H9 (cell line): ENCODE results near the gene PFDN1. TPM values are rescaled to one million over a fixed set of nuclear protein-coding genes. Genes with fewer than 3 reads are reported as not detected.

ENCODE experiments used
- DNase-seq: peaks from one replicate; pipeline ENCODE4 v3.0.0-alpha.2; 2017
- H2AFZ ChIP-seq: one replicate; pipeline ENCODE4 v1.6.1; 2013; ENCODE audit warnings: mild to moderate bottlenecking, low read length, control low read depth, moderate library complexity
- H2AK5ac ChIP-seq: 2 replicates; pipeline ENCODE4 v1.6.1; 2013; ENCODE audit warnings: low read length, control low read depth, mixed read lengths; ENCODE audit not compliant: insufficient read length
- H2BK120ac ChIP-seq: one replicate; pipeline ENCODE4 v1.6.1; 2013; ENCODE audit warnings: low read depth, mild to moderate bottlenecking, low read length, control low read depth, inconsistent platforms; ENCODE audit not compliant: poor library complexity, severe bottlenecking
- H2BK12ac ChIP-seq: 2 replicates; pipeline ENCODE4 v1.6.1; 2013; ENCODE audit warnings: low read length, control low read depth, mixed read lengths, low read depth; ENCODE audit not compliant: insufficient read length
- H2BK15ac ChIP-seq: 2 replicates; pipeline ENCODE4 v1.6.1; 2013; ENCODE audit warnings: low read depth, low read length, control low read depth
- H2BK20ac ChIP-seq: one replicate; pipeline ENCODE4 v1.6.1; 2013; ENCODE audit warnings: low read depth, mild to moderate bottlenecking, low read length, control low read depth, inconsistent platforms; ENCODE audit not compliant: poor library complexity, severe bottlenecking
- H2BK5ac ChIP-seq: 2 replicates; pipeline ENCODE4 v1.6.1; 2013; ENCODE audit warnings: low read length, control low read depth, mixed read lengths; ENCODE audit not compliant: insufficient read length
- H3K14ac ChIP-seq: 2 replicates; pipeline ENCODE4 v1.6.1; 2013; ENCODE audit warnings: low read length, control low read depth; ENCODE audit not compliant: insufficient read depth
- H3K18ac ChIP-seq: 2 replicates; pipeline ENCODE4 v1.6.1; 2013; ENCODE audit warnings: low read depth, mild to moderate bottlenecking, mixed read lengths, low read length, control low read depth; ENCODE audit not compliant: insufficient read length
- H3K23ac ChIP-seq: 2 replicates; pipeline ENCODE4 v1.6.1; 2013; ENCODE audit warnings: low read length, control low read depth, mixed read lengths, low read depth; ENCODE audit not compliant: insufficient read length
- H3K23me2 ChIP-seq: 2 replicates; pipeline ENCODE4 v1.6.1; 2013; ENCODE audit warnings: low read depth, mild to moderate bottlenecking, mixed read lengths, low read length, control low read depth; ENCODE audit not compliant: insufficient read length, poor library complexity, severe bottlenecking
- H3K27ac ChIP-seq: 2 replicates; pipeline ENCODE4 v1.5.1; 2013; ENCODE audit warnings: low read length, control low read depth, mixed read lengths, low read depth; ENCODE audit not compliant: insufficient read length
- H3K27me3 ChIP-seq: 2 replicates; pipeline ENCODE4 v1.6.1; 2013; ENCODE audit warnings: low read length, control low read depth, inconsistent platforms; ENCODE audit not compliant: insufficient read depth
- H3K4ac ChIP-seq: 2 replicates; pipeline ENCODE4 v1.6.1; 2013; ENCODE audit warnings: low read depth, mild to moderate bottlenecking, control low read depth, inconsistent platforms, low read length, moderate library complexity
- H3K4me1 ChIP-seq: 2 replicates; pipeline ENCODE4 v1.6.1; 2013; ENCODE audit warnings: low read length, control low read depth, inconsistent platforms; ENCODE audit not compliant: insufficient read depth
- H3K4me2 ChIP-seq: 2 replicates; pipeline ENCODE4 v1.6.1; 2013; ENCODE audit warnings: low read length, control low read depth, mixed read lengths; ENCODE audit not compliant: insufficient read length, insufficient read depth
- H3K56ac ChIP-seq: 2 replicates; pipeline ENCODE4 v1.6.1; 2013; ENCODE audit warnings: low read depth, mild to moderate bottlenecking, mixed read lengths, low read length, control low read depth; ENCODE audit not compliant: insufficient read length
- H3K79me1 ChIP-seq: 2 replicates; pipeline ENCODE4 v1.6.1; 2013; ENCODE audit warnings: low read depth, mild to moderate bottlenecking, moderate library complexity, low read length, control low read depth, inconsistent platforms; ENCODE audit not compliant: insufficient read depth, poor library complexity, severe bottlenecking
- H3K79me2 ChIP-seq: 2 replicates; pipeline ENCODE4 v1.6.1; 2013; ENCODE audit warnings: low read length, control low read depth, inconsistent platforms; ENCODE audit not compliant: insufficient read depth
- H3K9ac ChIP-seq: 2 replicates; pipeline ENCODE4 v1.6.1; 2013; ENCODE audit warnings: low read length, control low read depth, mixed read lengths; ENCODE audit not compliant: insufficient read length; ENCODE audit errors: extremely low read depth
- H3K9me3 ChIP-seq: one replicate; pipeline ENCODE4 v1.6.1; 2013; ENCODE audit warnings: low read depth, low read length, inconsistent platforms; ENCODE audit not compliant: control insufficient read depth
- H3T11ph ChIP-seq: one replicate; pipeline ENCODE4 v1.6.1; 2013; ENCODE audit warnings: mild to moderate bottlenecking, low read length, control low read depth, inconsistent platforms
- H4K20me1 ChIP-seq: one replicate; pipeline ENCODE4 v1.6.1; 2013; ENCODE audit not compliant: control insufficient read depth, insufficient read length, insufficient read depth
- H4K5ac ChIP-seq: 2 replicates; pipeline ENCODE4 v1.6.1; 2013; ENCODE audit warnings: low read depth, mild to moderate bottlenecking, mixed read lengths, low read length, control low read depth; ENCODE audit not compliant: insufficient read length
- H4K8ac ChIP-seq: replicated peaks from 2 replicates; pipeline ENCODE4 v1.6.1; 2013; ENCODE audit warnings: low read length, control low read depth, mixed read lengths, low read depth; ENCODE audit not compliant: insufficient read length
- H4K91ac ChIP-seq: 2 replicates; pipeline ENCODE4 v1.6.1; 2013; ENCODE audit warnings: low read depth, mild to moderate bottlenecking, moderate library complexity, mixed read lengths, low read length, control low read depth; ENCODE audit not compliant: insufficient read length
- H3K27ac Mint-ChIP-seq, 3 experiments: 2 replicates in 2 of 3; 3 replicates in 1 of 3; pipeline ENCODE4 v1.8.0; 2020 to 2021; ENCODE audit warnings: mixed read lengths in 3 of 3, mild to moderate bottlenecking in 1 of 3, moderate library complexity in 1 of 3
- H3K27me3 Mint-ChIP-seq: 2 replicates; pipeline ENCODE4 v1.8.0; 2021; ENCODE audit warnings: low read depth, mild to moderate bottlenecking, moderate library complexity, mixed read lengths
- H3K36me3 Mint-ChIP-seq, 3 experiments: 2 replicates in 2 of 3; 3 replicates in 1 of 3; pipeline ENCODE4 v1.8.0; 2020 to 2021; ENCODE audit warnings: low read depth in 3 of 3, mixed read lengths in 3 of 3; ENCODE audit not compliant: insufficient read depth in 1 of 3
- H3K4me1 Mint-ChIP-seq, 2 experiments: 2 replicates each; pipeline ENCODE4 v1.8.0; 2020; ENCODE audit warnings: mixed read lengths in 2 of 2
- H3K4me3 Mint-ChIP-seq, 2 experiments: 2 replicates in 1 of 2; 3 replicates in 1 of 2; pipeline ENCODE4 v1.8.0; 2020 to 2021; ENCODE audit warnings: mild to moderate bottlenecking in 2 of 2, mixed read lengths in 2 of 2, moderate library complexity in 1 of 2
- H3K9me3 Mint-ChIP-seq, 2 experiments: 2 replicates in 1 of 2; 3 replicates in 1 of 2; pipeline ENCODE4 v1.8.0; 2020; ENCODE audit warnings: mild to moderate bottlenecking in 2 of 2, mixed read lengths in 2 of 2, moderate library complexity in 1 of 2
- CTCF ChIP-seq: fragments of 200-600 bp; sonication (generic); conservative IDR thresholded peaks from 3 replicates; pipeline ENCODE4 v1.8.0; 2021; ENCODE audit warnings: antibody characterized with exemption, mild to moderate bottlenecking
- WGBS: extraction: QIAGEN DNeasy Blood & Tissue Kit; methylation state at CpG from one replicate; pipeline ENCODE4 v1.1.7; 2013; ENCODE audit warnings: missing lambda C conversion rate, low lambda C conversion rate, mixed read lengths; ENCODE audit not compliant: insufficient read length; ENCODE audit errors: extremely low coverage; 5-methylcytosine and 5-hydroxymethylcytosine counted together
- total RNA-seq: library from RNA; stranded (reverse); gene quantifications from 2 replicates; pipeline ENCODE4 v1.2.1, GENCODE V29; 2021

The PFDN1 gene
- total RNA-seq, 1 experiment from 2014 or later: 58.3 TPM

DNA sequence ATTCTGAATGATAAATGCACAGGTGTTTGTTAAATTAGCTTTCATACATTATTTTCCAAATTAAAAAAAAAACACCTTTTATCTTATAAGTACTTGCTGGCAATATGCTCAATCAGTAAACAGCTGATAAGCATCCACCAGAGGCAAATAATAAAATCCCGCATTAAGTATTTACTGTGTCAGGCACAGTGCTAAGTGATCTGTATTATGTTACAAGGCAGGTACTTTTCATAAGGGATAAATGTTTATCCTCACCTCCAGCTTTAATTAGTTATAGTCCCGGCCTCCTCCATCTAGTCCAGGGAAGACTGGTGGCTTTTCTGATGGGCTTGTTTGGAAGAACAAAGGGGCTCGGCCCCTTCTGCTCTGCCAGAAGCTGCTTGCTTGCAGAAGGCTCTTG lies 40.1 kb downstream of the PFDN1 start:
- H2BK15ac ChIP-seq: no peak overlapping the region
- H2AK5ac ChIP-seq: no peak overlapping the region
- 0 out of 2 replicates have a peak, but pooled peaks cover 3% of the 10 kb centered on the region for H3K79me2 ChIP-seq
- H4K20me1 ChIP-seq: no peaks in the 10 kb centered on the region
- H2AFZ ChIP-seq: no peak overlapping the region
- H3K79me1 ChIP-seq: peaks cover 8% of the 10 kb centered on the region
- no peak for TF ChIP-seq CTCF
- Mint-ChIP-seq H3K27ac (no peak overlapping the region), H3K27me3 (no peaks in the 10 kb centered on the region), H3K9me3 (no peaks in the 10 kb centered on the region), H3K4me3 (no peak overlapping the region), H3K36me3 (peaks cover 4 to 13% (median 6%) of the 10 kb centered on the region in 3 experiments; a peak in 6 of 7 replicates), H3K4me1 (peaks cover 20 to 27% of the 10 kb centered on the region in 2 experiments)
- no peak overlapping the region for H2BK5ac ChIP-seq
- no CpG with 5 or more reads among the region's 3 CpGs for WGBS
- H2BK120ac ChIP-seq: no peak overlapping the region
- no peak overlapping the region for H2BK20ac ChIP-seq
- H3K4ac ChIP-seq: no peak overlapping the region
- H4K91ac ChIP-seq: no peak overlapping the region
- H3K27me3 ChIP-seq: no peaks in the 10 kb centered on the region
- no peaks in the 10 kb centered on the region for H3K23me2 ChIP-seq
- no peak overlapping the region for H3K9ac ChIP-seq
- DNase-seq: no peak
- no peak overlapping the region for H3K4me2 ChIP-seq
- H3K4me1 ChIP-seq: peaks cover 3% of the 10 kb centered on the region; the same call in 1 of the 2 replicates
- H4K5ac ChIP-seq: no peak overlapping the region
- H4K8ac ChIP-seq: no peak overlapping the region
- H3K56ac ChIP-seq: no peak overlapping the region
- no peak overlapping the region for H3K18ac ChIP-seq
- H2BK12ac ChIP-seq: no peak overlapping the region
- H3K27ac ChIP-seq: no peak overlapping the region
- no peaks in the 10 kb centered on the region for H3K9me3 ChIP-seq
- H3T11ph ChIP-seq: no peak overlapping the region
- no peak overlapping the region for H3K23ac ChIP-seq
- H3K14ac ChIP-seq: no peak overlapping the region
